Inflammatory macrophage treated with lipopolysaccharide for 4 hours (primary cell): ENCODE results near the gene SCFD2.
"Not testable (repeated sequence)": the region's sequence is repeated elsewhere in the genome, so short reads cannot be mapped to it uniquely, and the experiment has no call there.

ENCODE experiments used
- DNase-seq: peaks from one replicate; pipeline ENCODE4 v3.0.0-alpha.2; 2020

Gene SCFD2

DNA sequence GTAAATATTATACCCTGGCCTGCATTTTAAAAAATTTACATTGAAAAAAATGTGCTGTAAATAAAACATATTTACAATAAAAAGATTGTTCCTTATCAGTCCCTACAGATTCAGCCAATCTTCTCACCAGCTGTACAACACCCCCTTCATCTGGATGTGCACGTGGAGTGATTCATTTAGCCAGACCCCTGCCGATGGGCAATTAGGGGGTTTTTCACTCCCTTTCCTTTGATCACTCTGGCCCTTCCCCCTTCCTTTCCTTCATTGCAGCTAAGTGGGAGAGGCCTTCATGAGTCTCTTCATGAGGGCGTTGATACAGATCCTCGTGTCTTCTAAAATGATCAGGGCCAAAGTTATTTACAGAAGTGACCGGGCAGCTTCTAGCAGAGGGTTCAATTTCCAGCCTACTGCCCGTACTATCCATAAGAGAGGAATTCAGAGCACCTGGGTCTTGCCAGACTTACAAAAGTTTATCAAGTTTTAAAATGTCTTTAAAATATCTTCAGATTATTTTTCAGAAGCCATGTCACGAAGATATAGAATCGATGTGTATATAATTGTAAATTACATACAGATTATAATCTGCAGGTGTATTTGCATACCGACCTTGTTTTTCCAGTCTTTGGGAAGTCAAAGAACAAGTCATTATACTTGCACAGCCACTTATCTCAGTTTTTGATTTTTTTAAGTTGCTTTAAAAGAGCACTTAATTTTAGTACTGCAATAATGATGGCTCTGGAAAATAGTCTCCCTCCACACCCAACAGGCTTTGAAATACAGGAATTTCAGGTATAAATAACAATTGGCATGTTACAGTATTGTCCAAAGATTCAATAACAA lies 525.1 kb downstream of the SCFD2 start:
- no peak for DNase-seq

- no peak for DNase-seq
Measured at GRCh38 chr4:52838729-52839586, 526.9 kb downstream of the SCFD2 start.

DNA sequence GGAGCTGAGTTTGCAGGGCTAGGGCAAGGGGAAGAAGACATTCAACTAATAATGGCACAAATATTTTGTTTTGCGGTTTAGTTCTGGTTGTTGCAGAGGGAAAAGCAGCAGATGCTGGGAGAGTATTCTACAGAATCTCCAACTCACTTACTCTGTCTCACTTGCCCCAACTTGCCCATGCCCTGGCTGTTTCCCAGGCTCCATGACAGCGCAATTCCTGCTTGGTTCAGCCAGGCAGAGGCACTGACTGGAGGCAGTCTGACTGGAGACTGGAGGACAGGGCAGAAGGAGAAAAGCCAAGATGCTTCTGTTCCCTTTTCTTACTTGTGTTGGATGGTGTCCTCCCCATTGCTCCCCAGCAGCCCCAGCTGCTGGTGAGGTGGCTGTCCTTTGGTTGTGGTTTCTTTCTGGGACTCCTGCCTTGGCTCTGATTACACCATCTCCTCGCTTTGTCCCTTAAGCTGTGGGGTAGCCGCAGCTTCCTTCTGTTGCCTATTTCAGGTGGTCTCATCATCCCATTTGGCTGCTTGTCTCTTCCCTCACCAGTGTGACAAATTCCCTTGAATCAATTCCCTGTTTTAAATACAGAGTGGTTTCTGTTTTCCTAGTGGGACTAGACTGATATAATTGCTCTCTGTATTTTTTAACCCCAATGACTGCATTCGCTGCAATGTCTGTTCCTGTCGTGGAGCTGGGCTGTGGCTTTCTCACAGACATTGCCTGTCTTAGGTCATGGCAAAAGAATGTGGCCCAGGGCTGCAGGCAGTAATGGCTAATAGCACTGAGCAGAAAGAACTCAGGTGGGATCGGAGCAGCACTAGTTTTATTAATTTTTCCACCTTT lies 527.9 kb downstream of the SCFD2 start:
- DNase-seq: no peak

GRCh38 chr4:52836678-52837077 lies 529.2 kb downstream of the SCFD2 start:
- no peak for DNase-seq

GRCh38 chr4:52836120-52836519 lies 529.7 kb downstream of the SCFD2 start:
- no peak for DNase-seq

- DNase-seq: not testable (repeated sequence)
Measured at GRCh38 chr4:52834641-52835456, 531.0 kb downstream of the SCFD2 start.

GRCh38 chr4:52833941-52834525 lies 531.8 kb downstream of the SCFD2 start:
- DNase-seq: no peak

DNA sequence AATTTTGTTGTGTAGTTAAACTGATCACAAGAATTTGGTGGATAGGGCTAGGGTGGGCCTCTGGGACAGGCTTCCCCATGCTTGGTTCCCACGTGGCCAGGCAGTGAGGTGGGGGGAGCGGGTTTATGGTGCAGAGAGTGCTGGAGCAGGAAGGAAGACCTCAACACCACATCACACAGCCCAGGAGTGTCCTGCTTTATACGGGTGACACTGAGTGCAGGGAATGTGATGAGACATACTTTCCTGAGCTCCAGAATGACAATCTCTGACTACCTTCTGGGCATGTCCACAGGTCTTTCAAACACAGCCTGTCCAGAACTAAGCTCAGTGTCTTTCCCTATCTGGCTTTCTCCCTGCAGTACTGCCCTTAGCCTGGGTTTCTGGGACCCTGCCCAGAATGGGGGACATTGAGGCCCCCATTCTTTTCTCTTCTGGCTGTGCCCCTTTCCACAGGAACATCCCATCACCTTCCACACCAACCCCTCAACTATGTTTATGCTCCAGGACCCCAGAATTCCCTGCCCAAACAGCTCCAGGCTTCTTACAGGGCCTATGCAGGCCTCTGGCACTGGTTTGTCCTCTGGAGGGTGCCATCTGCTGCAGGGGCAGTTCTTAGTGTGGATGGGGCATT lies 540.3 kb downstream of the SCFD2 start:
- DNase-seq: no peak

GRCh38 chr4:52824603-52825459 lies 541.0 kb downstream of the SCFD2 start:
- DNase-seq: no peak

DNA sequence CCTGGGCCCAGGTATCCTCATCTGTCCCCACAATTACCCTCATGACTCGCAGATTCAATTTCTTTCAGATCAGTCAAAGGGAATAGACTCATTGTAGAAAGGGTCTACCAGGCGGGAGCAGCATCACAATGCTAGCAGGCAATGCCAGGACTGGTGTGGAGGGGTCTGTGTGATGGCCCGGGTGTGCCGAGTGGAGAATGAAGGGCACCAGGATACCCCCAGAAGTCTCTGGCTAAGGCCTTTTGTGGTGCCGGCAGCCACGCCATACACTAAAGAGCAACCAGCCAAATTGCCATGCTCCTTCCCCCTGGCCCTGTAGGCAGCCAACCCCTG lies 541.6 kb downstream of the SCFD2 start:
- DNase-seq: no peak

DNA sequence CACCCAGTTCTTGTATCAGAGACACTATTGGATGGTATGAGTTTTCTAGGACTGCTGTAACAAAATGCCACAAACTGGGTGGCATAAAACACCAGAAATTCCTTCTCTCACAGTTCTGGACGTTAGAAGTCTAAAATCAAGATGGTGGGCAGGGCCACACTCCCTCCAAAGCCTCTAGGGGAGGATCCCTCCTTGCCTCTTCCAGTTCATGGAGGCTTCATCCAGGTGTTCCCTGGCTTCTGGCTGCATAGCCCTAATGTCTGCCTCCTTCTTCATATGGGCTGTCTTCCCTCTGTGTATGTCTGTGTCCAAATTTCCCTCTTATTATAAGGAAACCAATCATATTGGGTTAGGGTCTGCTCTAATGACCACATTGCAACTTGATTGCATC lies 542.2 kb downstream of the SCFD2 start:
- no peak for DNase-seq
